ENCODE data around the gene ARL5C.
"Not testable (repeated sequence)": the region's sequence is repeated elsewhere in the genome, so short reads cannot be mapped to it uniquely, and the experiment has no call there.

ARL5C gene

DNA sequence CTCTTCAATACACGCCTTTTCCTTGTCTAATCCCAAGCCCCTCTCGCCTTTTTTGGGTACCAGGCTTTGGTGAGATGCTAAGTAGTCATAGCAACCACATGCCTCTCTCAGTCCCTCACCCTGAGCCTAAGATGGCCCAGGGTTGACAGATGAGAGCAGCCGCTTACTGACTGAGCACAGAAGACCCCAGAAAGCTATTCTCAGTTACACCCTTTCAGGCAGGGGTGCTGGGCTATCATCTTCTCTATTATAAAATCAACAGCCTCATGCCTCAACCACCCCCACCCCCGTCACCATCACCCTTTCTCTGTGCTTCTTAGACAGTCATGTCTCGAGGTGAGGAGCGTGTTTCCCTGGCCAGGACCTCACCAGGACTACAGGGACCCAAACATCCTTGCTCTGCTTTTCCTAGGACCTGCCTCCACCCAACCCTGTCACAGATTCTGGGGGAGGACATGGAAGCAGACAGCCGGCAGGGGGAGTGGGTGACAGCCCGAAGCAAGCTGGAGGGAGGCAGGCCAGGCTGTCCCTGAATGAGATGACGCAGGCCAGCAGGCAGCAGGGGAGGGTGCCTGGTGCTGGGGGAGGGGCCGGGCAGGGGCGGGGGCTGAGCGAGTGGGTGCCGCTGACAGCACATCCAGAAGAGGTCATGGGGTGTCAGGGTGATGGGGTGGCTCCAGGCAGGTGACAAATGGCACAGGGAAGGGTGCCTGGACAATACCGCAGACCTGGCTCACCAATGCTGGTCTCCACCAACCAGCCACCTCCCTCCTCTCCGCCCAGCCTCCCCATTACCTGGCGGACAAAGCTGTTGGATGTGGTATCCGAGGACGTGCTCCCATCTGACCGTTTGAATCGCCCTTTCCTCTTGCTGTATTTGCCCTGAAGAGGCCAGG is 28.4 kb upstream of the ARL5C start:
- DNase-seq (ENCODE audit: low read depth in 2 of 2): no peak

DNA sequence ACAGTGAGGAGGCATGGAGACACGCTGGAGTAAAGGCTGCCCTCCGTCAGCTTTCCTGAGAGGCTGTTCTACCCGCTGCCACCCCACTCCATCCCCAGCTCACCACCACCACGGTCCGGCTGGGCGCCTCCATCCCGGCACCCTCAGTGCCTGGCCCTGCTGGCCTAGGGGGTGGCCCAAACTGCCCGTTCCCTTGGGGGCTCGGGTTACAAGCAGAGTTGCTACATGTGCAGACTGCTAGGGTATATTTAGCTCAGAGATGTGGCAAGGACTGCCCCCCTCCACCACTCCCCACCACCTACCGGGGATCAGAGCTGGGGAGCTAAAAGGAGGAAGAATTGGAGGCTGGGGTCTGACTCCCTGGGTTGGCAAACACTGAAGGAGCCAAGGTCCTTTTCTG is 27.4 kb upstream of the ARL5C start:
- DNase-seq (ENCODE audit: low read depth in 2 of 2): no peak

DNA sequence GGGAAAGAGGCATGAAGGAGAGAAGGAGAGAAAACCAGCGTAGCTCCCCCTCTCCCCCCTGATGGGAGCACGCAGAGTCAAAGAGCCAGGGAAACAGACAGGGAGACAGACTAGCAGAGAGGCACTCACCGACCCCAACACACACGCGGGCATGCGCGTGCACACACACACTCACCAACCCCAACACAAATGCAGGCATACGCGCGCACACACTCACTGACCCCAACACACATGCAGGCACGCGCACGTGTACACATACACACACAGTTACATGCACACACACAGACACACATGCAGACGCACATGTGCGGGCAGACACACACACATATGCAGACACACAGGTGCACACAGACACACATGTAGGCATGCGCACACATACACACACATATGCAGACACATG is 26.9 kb upstream of the ARL5C start:
- no peak for DNase-seq (ENCODE audit: low read depth in 2 of 2)

DNA sequence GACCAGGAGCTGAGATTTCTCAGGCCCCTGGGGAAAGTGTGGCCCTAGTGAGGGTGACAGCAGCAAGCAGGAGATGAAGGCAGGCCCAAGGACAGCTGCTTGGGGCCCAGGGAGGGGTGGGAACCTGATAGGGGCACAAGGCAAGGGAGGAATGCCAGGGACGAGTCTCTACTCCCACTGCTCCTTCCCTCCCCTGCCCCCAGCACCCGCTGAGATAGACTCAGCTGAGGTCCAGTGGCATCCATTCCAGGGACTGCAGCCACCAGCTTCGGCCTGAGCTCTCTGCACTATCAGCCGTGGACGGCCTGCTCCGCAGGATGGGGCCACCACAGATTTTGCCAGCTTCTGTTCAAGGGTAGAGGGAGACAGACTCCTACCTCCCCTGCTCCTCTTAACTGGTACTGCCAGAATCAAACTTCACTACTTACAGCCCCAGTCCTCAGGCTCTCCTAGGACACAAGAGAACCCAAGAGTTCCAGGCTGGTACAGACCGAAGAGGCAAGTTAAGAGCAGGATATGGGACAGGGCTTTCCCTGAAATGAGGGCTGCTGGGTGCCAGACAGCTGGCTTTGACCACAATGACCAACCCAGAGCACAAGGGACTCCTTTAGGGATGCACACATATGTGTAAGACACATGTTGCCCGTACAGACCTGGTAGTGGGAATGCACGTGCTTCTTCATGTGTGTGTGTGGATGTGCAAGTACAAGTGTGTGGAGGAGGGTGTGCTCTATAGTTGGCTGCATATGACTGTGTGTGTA is 26.0 kb upstream of the ARL5C start:
- DNase-seq (ENCODE audit: low read depth in 2 of 2): no peak

DNA sequence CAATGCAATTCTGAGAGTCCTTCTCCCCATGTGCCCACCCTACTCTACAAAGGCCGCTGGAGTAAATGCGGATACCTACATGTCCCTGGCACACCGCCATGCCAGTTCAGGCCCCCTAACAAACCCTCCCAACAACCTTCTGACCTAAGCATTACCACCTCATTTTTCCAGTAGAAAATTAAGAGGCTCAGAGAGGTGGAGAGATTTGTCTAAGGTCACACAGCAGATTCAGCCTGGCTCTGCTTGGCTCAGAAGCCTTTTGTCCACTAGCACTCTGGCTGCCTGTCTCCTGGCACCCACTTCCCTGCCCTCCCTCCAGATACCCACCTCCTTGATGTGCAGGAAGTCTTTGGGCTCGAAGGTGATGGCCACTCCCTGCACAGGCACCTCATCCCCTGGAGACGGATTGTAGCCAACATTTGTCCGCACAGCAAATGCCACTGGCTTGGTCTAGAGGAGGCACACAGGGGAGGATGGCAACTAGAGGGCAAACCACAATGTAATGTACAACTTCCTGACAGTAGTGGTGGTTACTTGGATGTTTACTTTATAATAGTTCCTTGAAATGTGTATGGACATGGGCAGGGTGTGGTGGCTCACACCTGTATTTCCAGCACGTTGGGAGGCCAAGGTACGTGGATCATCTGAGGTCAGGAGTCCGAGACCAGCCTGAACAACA is 21.3 kb upstream of the ARL5C start:
- DNase-seq (ENCODE audit: low read depth in 2 of 2): no peak

DNA sequence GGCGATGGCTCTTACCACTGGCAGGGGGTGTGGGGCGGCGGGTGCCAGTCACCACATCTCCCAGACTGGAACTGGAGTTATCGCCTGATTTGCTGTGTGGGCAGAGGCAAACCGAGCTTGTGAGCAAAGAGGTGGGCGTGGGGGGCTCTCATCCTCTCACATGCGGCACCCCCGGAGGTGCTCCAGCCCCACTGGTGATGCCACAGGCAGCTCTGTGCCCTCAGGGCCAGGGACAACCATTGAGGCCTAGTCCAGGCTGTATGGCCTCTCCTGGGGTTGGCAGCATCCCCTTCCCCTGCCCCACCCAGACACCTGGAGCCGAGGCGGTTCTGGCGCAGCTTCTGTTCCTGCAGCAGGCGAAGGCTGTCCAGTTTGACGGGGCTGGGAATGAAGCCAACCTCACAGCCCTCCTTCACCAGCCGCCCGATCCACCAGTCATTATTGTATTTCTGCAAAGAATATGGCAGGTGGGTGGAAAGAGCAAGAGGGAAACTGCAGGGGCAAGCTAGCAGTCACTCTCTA is 20.6 kb upstream of the ARL5C start:
- no peak for DNase-seq (ENCODE audit: low read depth in 2 of 2)

DNA sequence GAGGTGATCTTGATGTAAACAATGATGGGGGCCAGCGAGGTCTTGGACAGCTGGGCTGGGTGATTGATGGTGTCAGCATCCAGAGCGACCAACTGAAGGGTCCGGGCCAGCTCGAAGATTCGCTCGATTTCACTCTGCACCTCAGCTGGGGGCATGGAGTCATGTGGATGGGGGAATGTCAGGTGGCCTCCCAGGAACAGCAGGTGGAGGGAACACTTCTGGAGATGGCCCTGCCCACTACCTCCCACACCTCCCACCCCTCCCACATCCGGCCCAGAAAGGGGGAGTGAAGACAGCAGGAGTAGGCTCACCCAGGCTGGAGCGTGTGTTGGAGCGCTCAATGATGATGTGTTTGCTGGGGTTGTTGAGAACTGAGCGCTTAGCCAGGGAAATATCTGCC is 17.8 kb upstream of the ARL5C start:
- no peak for DNase-seq (ENCODE audit: low read depth in 2 of 2)

DNA sequence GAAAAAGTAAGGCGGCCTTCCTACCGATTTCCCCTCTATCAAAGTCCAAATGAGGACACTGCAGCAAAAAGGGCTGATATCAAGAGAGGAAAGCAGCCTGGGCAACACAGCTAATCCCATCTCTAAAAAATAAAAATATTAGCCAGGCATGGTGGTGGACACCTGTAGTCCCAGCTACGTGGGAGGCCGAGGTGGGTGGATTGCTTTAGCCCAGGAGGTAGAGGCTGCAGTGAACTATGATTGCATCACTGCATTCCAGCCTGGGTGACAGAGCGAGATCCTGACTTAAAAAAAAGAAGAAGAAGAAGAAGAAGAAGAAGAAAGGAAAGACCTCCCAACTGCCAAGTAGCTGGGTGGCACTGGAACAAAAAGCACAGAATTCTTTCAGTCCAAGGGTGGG is 17.1 kb upstream of the ARL5C start:
- DNase-seq (ENCODE audit: low read depth in 2 of 2): no peak

DNA sequence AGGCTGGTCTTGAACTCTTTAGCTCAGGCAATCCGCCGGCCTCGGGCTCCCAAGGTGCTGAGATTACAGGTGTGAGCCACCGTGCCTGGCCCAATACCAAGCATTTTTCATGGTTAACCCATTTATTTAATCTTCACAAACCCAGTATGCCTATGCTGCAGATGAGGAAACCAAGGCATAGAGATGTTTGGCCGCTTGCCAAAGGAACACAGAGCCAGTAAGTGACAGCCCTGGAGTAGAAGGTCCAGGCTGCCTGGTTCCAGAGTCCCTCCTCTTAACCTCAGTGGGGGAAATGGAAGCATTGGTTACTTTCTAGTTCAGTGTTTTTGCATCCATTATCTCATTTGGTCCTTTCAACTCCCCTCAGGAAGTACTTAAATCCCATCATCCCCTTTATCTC is 15.3 kb upstream of the ARL5C start:
- no peak for DNase-seq (ENCODE audit: low read depth in 2 of 2)

DNA sequence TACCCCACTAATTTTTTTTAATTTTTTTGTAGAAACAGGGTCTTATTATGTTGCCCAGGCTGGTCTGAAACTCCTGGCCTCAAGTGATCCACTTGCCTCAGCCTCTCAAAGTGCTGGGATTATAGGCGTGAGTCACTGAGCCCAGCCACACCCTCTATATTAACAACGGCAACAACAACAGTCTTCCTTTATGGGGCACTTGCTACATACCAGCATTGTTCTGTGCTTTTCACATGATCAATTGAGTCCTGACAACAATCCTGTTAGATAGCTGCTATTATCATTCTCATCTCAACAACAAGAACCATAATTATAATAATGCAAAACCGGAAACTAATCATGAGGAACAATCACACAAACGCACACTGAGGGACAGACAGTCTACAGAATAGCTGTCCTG is 12.6 kb upstream of the ARL5C start:
- no peak for DNase-seq (ENCODE audit: low read depth in 2 of 2)

DNA sequence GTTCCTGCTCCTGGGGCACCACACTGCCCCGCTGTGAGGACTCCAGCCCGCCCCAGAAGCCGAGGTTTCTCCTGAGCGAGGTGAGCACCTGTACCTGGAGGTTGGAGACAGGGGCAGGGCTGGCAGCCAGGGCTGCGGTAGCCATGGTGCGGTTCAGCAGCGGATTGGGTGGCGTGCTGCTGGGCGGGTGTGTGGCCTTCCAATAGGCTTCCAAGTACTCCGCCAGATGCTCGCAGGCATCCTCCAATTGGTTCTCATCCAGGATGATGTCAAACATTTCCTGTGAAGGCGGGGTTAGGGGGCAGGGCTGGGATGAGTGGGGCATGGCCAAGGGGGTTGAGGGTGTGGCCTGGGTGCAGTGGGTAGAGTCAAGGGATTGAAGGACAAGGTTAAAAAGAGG is 11.3 kb upstream of the ARL5C start:
- no peak for DNase-seq (ENCODE audit: low read depth in 2 of 2)

DNA sequence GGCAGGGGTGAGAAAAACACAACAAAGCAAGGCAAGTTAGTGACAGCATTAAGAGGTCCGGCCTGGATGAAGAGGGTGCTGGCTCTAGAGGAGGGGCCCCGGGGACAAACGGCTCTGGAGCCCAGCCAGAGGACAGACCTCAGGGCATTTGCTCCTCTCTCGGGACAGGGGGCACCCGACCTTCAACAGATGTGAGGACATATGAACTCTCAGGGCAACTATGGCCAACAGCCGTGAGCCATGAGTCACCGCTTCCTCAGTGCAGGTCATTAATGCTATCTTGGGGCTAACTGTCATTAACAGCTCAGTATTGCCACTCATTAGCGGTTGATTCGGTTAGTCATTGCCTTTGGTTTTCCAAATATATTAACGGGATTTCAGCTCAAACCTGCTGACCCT is 9.7 kb upstream of the ARL5C start:
- no peak for DNase-seq (ENCODE audit: low read depth in 2 of 2)

DNA sequence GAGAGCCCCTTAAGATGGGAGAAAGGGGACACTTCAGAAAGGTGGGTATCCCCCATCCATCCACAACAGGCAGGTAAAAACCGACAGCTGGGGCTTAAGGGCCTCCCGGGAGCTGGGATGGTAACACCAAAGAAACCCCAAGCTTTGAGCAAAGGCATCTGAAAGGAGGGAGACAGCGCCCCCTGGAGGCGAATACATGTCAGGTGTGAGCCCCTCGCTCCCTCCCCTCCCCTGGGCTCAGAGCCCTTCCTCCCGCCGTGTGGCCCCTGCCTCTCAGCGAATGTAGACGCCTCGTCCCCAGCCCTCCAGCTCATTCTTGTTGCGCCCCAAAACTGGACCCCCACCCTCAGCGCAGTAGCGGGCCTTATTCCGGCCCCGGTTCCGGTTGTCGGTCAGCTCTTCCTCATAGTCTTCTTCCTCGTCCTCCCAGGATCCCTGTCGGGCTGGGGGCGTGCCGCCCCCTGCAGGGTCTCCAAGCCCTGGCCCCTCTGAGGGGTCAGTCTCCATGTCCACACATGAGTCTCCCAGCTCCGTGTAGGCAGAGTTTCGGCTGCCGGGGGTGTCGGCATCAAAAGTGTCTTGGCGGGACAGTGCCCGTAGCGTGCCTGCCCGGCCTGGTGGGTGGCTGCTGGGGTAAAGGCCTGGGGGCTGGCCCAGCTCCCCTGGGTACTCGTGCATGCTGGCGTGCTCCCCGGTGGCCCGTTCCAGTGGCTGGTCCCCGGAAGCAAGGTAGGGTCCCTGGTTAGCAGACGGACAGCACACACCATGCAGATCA is 9.1 kb upstream of the ARL5C start:
- peak; percentile 46 to 74 for DNase-seq (ENCODE audit: low read depth in 2 of 2)

DNA sequence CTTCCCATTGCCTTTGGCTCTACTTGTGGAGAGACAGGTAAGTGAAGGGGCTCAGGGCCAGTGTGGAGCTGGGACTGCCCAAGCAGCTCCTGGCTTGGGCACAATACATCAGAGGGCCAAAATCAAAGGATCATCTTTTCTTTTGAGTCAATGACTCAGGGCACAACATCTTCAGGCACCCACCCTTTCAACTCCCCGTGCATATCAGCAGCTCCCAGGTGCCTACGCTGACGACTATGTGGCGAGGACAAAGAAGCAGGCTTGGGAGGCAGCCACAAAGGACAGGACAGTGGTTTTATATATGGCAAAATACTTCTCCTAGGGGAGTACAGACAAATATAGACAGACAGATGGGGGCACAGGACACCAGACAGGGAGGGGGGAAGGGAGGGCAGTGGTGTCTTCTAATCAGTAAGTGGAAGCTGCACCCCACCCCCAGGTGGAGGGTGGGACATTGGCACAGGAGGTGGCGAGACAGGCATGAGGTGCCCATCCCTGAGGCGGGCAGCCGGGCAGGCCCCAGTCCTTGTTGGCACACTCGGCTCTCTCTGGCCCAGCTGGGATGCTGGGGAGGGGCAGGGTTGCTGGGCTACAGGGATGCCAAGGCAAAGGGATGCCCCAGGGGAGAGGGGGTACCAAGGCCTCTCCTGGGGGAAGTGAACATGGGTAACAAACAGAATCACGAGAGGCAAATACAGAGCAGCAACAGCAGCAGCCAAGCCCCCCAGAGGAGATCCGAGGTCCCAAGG is 7.7 kb upstream of the ARL5C start:
- no peak for DNase-seq (ENCODE audit: low read depth in 2 of 2)

DNA sequence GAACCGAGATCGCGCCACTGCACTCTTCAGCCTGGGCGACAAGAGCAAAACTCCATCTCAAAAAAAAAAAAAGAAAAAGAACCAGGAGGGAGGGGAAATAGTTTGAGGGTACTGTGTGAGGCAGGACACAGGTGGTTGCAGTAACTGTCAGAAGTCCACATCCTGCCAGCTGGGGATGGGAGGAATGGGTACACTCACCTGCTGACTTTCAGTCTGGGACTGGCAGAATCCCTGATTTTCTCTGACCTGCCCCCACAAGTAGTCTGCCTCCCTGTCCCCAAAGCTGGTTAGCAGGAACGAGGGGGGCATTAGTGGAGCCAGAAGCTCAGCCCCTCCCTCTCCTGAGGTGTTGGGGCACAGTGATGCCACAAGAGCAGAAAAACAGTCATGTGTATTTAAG is 7.1 kb upstream of the ARL5C start:
- no peak for DNase-seq (ENCODE audit: low read depth in 2 of 2)

DNA sequence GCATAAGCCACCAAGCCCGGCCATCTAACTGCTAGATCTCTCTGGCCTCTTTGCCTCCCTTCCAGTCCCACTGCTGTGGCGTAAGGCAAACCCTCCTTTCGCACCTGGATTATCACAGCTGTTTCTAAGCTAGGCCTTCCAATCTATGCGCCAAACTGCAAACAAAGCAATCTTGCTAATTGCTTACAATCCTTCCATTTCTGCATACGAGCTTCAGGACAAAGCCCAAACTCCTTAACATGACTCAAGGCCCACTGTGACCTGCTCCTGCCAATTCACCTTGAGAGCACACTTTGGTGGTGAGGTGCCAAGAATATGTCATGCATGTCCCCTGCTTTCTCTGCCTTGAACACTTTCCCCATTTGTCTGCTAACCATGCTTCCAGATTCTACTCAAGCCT is 6.0 kb upstream of the ARL5C start:
- DNase-seq (ENCODE audit: low read depth in 2 of 2): no peak

DNA sequence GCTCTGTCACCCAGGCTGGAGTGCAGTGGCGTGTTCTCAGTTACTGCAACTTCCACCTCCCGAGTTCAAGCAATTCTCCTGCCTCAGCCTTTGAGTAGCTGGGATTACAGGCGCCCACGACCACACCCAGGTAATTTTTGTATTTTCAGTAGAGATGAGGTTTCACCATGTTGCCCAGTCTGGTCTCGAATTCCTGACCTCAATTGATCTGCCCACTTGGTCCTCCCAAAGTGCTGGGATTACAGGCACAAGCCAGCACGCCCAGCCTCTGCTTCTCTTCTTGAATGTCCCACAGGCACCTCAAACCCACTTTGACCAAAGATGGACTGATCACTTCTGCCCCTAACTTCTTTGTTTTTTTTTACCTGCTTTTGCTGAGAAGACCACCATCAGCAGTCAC is 4.6 kb upstream of the ARL5C start:
- DNase-seq (ENCODE audit: low read depth in 2 of 2): no peak

DNA sequence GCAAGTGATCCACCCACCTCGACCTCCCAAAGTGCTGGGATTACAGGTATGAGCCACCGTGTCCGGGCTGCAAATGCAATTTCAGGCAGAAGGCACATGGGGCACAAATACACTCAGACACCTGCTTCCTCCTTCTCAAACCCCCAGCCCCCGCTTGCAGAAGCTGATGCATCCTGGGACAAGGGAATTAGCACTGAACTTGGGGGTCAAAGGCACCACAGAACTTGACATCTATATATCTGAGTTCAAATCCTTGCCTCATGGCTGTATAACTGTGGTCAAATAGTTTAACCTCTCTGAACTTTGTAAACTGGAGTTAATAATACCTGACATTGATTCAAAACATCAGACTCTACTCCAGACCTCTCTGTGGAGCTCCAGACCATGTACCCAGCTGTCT is 4.1 kb upstream of the ARL5C start:
- DNase-seq (ENCODE audit: low read depth in 2 of 2): no peak

DNA sequence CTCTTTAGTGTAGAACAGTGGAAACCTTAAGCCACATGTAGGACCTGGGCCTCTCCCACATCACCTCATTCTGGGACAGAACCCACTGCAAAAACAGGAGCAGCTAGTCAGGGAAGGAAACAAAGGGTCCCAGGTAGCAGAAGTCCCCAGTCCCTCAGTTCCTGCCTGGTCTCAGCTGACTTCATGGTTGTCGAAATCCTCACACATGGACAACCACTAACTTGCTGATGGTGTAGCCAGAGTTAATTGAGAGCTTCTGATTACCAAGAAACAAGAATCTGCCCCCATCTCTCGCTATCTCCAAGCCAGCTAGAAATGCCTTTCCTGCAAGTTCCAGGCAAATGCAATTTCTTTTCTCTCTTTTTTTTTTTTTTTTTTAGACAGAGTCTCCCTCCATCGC is 3.6 kb upstream of the ARL5C start:
- no peak for DNase-seq (ENCODE audit: low read depth in 2 of 2)

DNA sequence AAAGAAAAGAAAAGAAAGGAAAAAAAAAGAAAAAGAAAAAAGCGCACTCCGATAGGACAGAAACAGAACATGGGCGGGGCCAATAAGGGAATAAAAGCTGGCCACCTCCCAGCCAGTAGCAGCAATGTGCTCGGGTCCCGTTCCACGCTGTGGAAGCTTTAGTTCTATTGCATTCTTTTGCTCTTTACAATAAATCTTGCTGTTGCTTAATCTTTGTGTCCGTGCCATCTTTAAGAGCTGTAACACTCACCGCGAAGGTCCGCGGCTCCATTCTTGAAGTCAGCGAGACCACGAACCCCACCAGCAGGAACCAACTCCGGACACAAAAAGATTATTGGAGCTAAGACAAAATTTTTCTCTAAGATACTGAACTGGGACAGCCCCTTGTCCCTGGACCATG is 3.1 kb upstream of the ARL5C start:
- no peak for DNase-seq (ENCODE audit: low read depth in 2 of 2)

DNA sequence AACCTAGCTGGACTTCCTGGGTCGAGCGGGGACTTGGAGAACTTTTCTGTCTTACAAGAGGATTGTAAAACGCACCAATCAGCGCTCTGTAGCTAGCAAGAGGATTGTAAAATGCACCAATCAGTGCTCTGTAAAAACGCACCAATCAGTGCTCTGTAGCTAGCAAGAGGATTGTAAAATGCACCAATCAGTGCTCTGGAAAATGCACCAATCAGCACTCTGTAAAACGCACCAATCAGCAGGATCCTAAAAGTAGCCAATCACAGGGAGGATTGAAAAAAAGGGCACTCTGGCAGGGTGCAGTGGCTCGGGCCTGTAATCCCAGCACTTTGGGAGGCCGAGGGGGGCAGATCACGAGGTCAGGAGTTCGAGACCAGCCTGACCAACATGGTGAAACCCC is 2.5 kb upstream of the ARL5C start:
- not testable (repeated sequence) for DNase-seq (ENCODE audit: low read depth in 2 of 2)
